HG02870 (cell line): ENCODE data around the gene CYSLTR1.
A peak's percentile ranks its signal among the peaks of the same experiment; 100 is the strongest.
"Not testable (repeated sequence)": the region's sequence is repeated elsewhere in the genome, so short reads cannot be mapped to it uniquely, and the experiment has no call there.

Experiments
- ATAC-seq: cut with Tn5 transposase; IDR thresholded peaks from one replicate; pipeline ENCODE4 v1.9.1; 2021; ENCODE audit warnings: mild to moderate bottlenecking, moderate library complexity; ENCODE audit not compliant: unreplicated experiment

The CYSLTR1 gene

GRCh38 chrX:78327370-78328086, at the start of gene CYSLTR1:
Gene CYSLTR1 (minus strand): TSS chrX:78327611. CDS start chrX:78273746, 53,865 bp downstream.
- ATAC-seq = peak; percentile 41

DNA sequence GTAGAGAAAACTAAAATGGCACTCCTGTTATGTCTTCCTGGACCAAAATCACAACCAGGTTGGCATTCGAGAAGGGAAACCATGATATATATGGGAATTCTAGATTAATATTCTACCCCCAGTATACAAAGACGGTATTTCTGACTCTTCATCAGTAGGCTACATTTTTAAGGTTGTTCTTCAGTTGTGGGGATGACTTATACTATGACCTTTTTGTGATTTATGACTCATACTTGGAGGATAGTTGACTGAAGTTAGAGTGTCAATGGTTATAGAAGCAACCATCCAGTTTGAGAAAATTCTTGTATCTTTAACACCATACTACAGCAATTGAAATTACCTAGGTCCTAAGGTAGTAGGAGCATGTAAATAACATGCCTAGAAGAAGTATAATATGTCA, 49.8 kb upstream of the CYSLTR1 start:
- no peak for ATAC-seq

DNA sequence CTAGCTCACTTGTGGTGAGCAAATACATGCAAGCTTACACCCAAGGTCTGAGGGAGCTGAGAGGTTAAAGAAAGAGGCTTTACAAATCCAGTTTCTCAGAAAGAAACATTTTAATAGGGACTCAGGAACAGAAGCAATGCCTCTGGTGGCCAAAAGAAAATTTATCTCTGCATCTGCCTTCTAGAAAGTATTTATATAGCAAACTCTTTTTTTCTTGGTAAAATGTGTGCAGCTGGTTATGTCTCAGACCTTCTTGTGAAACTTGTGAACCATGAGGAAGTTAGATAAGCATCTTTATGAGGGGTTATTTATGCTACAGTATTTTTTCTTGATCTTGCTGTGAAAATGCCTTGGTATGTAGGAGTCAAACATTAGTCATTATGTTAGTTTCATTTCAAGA, 48.5 kb upstream of the CYSLTR1 start:
- peak; percentile 56 for ATAC-seq

- no peak for ATAC-seq
Observed at GRCh38 chrX:78366576-78366975, 39.2 kb upstream of the CYSLTR1 start.

GRCh38 chrX:78357342-78358055, 30.1 kb upstream of the CYSLTR1 start:
- ATAC-seq = no peak

DNA sequence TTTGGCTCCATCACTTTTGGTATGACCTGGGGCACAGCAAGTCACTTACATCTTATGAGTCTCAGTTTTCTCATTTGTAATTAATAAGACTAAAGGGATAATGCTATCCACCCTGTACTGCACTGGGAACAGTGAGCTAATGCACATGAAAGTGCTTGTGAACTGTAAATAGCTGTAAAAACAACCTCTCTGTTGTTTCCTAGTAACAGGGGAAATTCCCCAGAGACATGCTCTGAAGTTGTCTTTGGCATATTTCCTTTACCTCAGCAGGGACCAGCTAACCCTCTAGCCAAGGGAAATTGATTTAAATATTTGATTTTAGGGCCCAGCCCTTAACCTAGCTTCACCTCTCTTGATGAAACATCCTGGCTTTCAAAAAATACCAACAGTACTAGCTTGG, 6.1 kb upstream of the CYSLTR1 start:
- peak; percentile 70 for ATAC-seq

DNA sequence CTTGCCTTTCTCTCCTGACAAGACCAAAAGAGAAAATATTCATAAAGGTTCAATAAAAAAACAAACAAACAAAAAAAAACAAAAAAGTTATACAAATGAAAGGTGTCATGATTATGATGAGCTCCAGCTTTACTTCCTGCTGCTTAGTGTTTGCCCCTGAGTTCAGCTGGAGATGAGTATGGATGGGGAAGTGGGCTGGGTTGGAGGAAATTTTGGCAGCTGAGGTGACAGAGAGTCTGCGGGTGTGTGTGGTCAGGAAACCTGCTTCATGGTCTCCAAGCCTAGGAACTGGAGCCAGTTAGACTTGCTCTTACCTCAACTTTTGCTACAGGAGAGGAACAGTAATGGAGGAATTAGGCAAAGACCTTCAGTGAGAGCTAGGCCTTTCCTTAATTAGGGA, 4.3 kb upstream of the CYSLTR1 start:
- ATAC-seq = no peak

DNA sequence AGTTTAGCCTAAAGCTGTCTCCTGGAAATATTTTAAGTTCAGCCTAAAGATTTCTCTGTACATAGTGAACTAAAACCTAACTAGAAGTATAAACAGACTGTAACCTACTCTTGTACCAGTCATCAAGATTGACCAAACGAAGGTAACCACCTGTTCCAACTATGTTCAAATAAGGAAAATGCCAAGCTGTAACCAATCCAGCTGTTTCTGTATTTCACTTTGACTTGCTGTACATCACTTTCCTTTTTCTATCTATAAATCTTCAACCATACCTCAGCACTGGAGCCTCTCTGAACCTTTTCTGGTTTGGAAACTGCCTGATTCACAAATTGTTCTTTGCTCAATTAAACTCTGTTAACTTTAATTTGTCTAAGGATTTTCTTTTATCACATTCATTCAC, 3.1 kb upstream of the CYSLTR1 start:
- ATAC-seq = peak; percentile 34

GRCh38 chrX:78330068-78330467, 2.7 kb upstream of the CYSLTR1 start:
- ATAC-seq = no peak

- ATAC-seq = no peak
Observed at GRCh38 chrX:78329486-78329885, 2.1 kb upstream of the CYSLTR1 start.

DNA sequence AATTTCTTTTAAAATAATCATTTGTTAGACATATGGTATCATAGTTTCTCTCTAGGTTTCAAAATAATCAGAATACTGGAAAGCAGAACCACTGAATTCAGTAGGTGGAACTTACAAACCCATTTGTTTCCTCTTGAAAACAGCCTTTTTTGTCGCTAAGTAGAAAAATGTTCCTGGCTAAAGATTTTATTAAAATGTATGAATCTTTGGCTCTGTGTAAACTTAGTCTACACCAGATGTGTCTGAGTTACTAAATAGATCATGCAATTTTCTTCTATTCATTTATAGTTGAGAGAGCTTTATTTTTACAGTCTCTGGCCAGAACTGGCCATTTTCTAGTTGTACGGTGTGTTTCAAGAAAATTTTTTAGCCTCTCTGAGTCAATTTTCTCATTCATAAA, 1.0 kb downstream of the CYSLTR1 start:
- no peak for ATAC-seq

- ATAC-seq = no peak
Observed at GRCh38 chrX:78322863-78323262, 4.5 kb downstream of the CYSLTR1 start.

DNA sequence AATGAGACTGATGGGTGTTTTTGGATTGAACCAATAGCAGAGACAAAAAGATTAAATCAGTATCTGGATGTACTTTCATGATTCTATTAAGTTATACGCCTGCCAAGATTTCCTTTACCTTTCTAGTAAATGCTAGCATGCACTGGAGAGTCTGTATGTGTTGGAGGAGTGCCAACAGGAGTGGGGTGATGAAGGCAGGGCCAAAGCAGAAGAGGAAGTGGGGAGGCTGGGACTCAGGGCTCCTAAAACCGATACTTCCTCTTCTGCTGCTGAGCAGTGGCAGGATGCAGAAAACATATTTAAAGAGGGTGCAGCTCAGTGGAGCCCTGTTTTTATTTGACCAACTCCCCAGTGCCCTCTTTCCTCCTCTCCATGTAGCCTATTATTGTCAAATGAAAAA, 5.6 kb downstream of the CYSLTR1 start:
- ATAC-seq = peak; percentile 85

- no peak for ATAC-seq
Observed at GRCh38 chrX:78316265-78316664, 11.1 kb downstream of the CYSLTR1 start.

- ATAC-seq = no peak
Observed at GRCh38 chrX:78315745-78316144, 11.7 kb downstream of the CYSLTR1 start.

GRCh38 chrX:78314561-78314960, 12.8 kb downstream of the CYSLTR1 start:
- peak; percentile 85 for ATAC-seq

DNA sequence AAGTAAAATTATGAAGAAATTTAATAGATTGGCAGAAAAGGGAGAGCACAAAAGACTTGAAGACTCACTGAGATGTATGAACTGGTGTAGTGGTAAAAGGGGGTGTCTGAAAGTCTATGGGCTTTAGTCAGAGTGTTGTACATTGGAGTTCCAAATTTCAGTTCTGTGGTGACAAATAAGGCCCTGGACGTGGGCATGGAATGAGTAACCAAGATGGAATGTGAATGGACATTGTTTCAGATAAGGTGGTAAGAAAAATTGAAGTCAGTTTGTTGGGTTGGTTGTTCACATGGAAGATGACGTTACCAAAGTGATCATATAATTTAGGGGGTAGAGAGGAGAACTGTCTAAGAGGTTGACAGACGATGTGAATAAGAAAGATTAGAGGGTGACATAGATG, 13.9 kb downstream of the CYSLTR1 start:
- ATAC-seq = no peak

DNA sequence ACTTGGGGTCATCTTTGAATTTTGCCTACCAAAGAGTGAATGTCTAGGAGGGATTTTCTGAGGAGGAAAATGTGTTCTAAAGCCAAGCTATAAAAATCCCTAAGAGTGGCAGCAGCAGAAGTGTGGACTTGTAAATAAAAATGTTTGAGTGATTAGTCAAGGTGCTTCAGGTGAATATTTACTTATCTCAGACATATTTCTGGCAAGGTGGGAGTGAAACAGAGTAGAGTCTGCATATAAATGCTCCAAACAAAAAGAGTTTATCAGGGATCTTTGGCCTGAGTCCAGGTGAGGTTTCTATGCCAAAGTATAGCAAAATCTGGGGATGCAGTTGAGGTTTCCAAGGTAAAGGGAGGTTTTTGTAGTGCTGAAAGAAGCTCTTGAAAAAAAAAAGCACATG, 19.7 kb downstream of the CYSLTR1 start:
- no peak for ATAC-seq

DNA sequence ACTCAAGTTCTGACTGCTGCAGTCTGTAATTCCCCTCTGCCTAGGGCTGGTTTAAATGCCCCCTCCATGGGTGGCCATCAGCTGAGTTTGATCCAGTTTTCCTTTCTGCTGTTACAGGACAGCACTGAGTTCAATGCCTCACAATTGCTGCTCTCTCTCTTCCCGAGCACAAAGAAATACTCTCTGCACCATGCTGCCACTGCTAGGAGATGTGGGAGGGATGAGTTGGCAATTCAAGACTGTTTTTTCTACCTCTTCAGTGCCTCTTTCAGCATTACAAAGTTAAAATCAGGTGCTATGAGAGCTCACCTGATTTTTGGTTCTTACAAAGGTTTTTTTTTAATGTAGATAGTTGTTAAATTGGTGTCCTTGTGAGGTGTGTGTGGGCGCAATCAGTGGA, 24.3 kb downstream of the CYSLTR1 start:
- ATAC-seq = no peak

DNA sequence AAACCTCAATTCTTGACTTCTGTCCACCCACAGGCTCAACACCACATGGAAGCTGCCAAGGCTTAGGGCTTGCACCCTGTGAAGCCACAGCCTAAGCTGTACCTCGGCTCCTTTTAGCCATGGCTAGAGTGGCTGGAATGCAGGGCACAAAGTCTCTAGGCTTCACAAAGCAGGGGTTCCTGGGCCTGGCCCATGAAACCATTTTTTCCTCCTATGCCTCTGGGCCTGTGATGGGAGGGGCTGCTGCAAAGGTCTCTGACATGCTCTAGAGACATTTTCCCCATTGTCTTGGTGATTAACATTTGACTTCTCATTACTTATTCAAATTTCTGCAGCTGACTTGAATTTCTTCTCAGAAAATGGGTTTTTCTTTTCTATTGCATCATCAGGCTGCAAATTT, 26.5 kb downstream of the CYSLTR1 start:
- not testable (repeated sequence) for ATAC-seq

- no peak for ATAC-seq
Observed at GRCh38 chrX:78283511-78283910, 43.9 kb downstream of the CYSLTR1 start.

GRCh38 chrX:78237127-78237526, 90.3 kb downstream of the CYSLTR1 start:
- ATAC-seq = no peak
